NT2/D1 (cell line): ENCODE results near the gene MYO3B.

ENCODE experiments used
- SUZ12 ChIP-seq: IDR thresholded peaks from 2 replicates; pipeline ENCODE4 v1.6.1; 2011; ENCODE audit not compliant: insufficient read length, insufficient read depth; ENCODE audit errors: extremely low read depth
- YY1 ChIP-seq: IDR thresholded peaks from 2 replicates; pipeline ENCODE4 v1.6.1; 2011; ENCODE audit not compliant: insufficient read length, insufficient read depth
- ZNF274 ChIP-seq: IDR thresholded peaks from 2 replicates; pipeline ENCODE4 v1.6.1; 2011; ENCODE audit warnings: mild to moderate bottlenecking, low read depth, low read length

GRCh38 chr2:170601489-170601888 is 423.5 kb downstream of the MYO3B start:
- no peak for TF ChIP-seq YY1
- no peak for TF ChIP-seq ZNF274
- TF ChIP-seq SUZ12: no peak
